DOHH2 (cell line): ENCODE measurements around the gene RBMS3.

ENCODE experiments used
- EZH2phosphoT487 ChIP-seq: fragments of 200-600 bp; sonication (generic); IDR thresholded peaks from 2 replicates; pipeline ENCODE4 v1.6.1; 2017; ENCODE audit warnings: borderline replicate concordance, mild to moderate bottlenecking, antibody characterized with exemption, low read length, moderate library complexity, mixed read lengths
- TF ChIP-seq, protein P1 (sequence below): fragments of 200-600 bp; sonication (generic); IDR thresholded peaks from one replicate; pipeline ENCODE4 v1.5.1; 2014; ENCODE audit warnings: antibody characterized with exemption, mild to moderate bottlenecking, low read depth, low read length; ENCODE audit not compliant: poor library complexity, severe bottlenecking

DNA sequence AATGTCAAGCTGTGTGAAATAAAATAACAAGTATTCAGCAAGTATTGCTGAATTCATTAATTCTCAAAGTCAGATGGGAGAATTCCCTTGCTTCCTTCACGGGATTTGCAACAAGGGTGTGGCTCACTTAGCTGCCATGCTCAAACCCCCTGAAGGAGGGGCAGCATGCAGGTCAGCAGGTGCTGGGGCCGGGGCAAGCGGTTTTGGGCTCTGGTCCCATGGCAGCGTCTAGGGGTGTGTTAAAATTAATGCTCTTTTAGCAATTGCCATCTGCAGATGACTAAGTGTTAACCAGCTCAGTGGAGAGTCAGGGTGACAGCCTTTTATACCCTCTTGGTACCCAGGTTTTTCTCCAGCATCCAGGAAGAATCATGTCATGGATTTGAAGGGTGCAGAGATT is 40.0 kb upstream of the RBMS3 start:
- TF ChIP-seq, protein P1, sequence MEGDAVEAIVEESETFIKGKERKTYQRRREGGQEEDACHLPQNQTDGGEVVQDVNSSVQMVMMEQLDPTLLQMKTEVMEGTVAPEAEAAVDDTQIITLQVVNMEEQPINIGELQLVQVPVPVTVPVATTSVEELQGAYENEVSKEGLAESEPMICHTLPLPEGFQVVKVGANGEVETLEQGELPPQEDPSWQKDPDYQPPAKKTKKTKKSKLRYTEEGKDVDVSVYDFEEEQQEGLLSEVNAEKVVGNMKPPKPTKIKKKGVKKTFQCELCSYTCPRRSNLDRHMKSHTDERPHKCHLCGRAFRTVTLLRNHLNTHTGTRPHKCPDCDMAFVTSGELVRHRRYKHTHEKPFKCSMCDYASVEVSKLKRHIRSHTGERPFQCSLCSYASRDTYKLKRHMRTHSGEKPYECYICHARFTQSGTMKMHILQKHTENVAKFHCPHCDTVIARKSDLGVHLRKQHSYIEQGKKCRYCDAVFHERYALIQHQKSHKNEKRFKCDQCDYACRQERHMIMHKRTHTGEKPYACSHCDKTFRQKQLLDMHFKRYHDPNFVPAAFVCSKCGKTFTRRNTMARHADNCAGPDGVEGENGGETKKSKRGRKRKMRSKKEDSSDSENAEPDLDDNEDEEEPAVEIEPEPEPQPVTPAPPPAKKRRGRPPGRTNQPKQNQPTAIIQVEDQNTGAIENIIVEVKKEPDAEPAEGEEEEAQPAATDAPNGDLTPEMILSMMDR: no peak
- TF ChIP-seq EZH2phosphoT487: no peak
